Measurements from ENCODE around the gene FAM180B.

GRCh38 chr11:47591764-47592163 is 5.3 kb downstream of the FAM180B start:
- TF ChIP-seq CTCF (conservative IDR thresholded peaks at IDR 0.05 in 1 of 2, IDR thresholded peaks at IDR 0.05 in 1 of 2; ENCODE audit: extremely low read depth in 1 of 2, insufficient read depth in 1 of 2, low read depth in 1 of 2, low read length in 2 of 2) = no peak
- TF ChIP-seq EZH2 (IDR thresholded peaks at IDR 0.05; ENCODE audit: borderline replicate concordance, low read length) = no peak

All from mammary epithelial cell (primary cell).